Lower lobe of right lung (tissue), 2 donors: Measurements from ENCODE around the gene ABR. TPM values are rescaled to one million over a fixed set of nuclear protein-coding genes. Genes with fewer than 3 reads are reported as not detected.

Source experiments
- ATAC-seq, 2 donors: fragments of 200-7000 bp; cut with Tn5 transposase; one replicate each; pipeline ENCODE4 v1.9.1; 2020 to 2022; ENCODE audit warnings: mild to moderate bottlenecking in 2 of 2, moderate library complexity in 2 of 2
- DNase-seq: peaks from one replicate; pipeline ENCODE4 v3.0.0-alpha.2; 2020
- H3K27ac ChIP-seq: fragments of 200-600 bp; one replicate; pipeline ENCODE4 v1.8.0; 2022
- H3K27me3 ChIP-seq: fragments of 200-600 bp; one replicate; pipeline ENCODE4 v1.8.0; 2022; ENCODE audit warnings: low read depth
- H3K36me3 ChIP-seq: fragments of 200-600 bp; one replicate; pipeline ENCODE4 v1.8.0; 2022; ENCODE audit warnings: mild to moderate bottlenecking
- H3K4me1 ChIP-seq: fragments of 200-600 bp; one replicate; pipeline ENCODE4 v1.8.0; 2022
- H3K4me3 ChIP-seq: fragments of 200-600 bp; one replicate; pipeline ENCODE4 v1.8.0; 2022; ENCODE audit warnings: mild to moderate bottlenecking
- H3K9me3 ChIP-seq: fragments of 200-600 bp; one replicate; pipeline ENCODE4 v1.8.0; 2022
- intact Hi-C: fragments of 100-400 bp; cut with DNase I; formaldehyde crosslinking; loops from one replicate; pipeline ENCODE4 v1.11.0; 2022
- total RNA-seq: library from RNA; stranded (reverse); fragmentation: NEBNext Ultra II Directional; extraction: Animal tissue kit (Norgen Biotek cat#: 25700); gene quantifications from one replicate; pipeline ENCODE4 v1.2.1, GENCODE V29; 2021
- TF ChIP-seq, protein P1 (sequence below): fragments of 200-600 bp; IDR thresholded peaks from one replicate; pipeline ENCODE4 v1.8.0; 2022; ENCODE audit warnings: antibody characterized with exemption, mild to moderate bottlenecking
- donor health status: DM: no; HTN: yes; CAD: no; lungs with severe emphysema.

Gene ABR
- total RNA-seq, 1 donor from 2014 or later: 212 TPM

DNA sequence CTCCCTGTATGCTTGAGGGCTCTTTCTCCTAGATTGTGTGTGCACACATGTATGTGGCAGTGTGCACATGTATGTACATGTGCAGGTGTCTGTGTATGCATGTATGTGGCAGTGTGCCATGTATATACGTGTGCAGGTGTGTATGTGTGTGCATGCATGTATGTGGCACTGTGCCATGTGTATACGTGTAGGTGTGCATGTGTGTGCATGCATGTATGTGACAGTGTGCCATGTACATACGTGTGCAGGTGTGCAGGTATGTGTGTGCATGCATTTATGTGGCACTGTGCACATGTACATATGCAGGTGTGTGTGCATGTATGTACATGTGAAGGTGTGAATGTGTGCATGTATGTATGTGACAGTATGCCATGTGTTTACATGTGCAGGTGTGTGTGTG, 46.5 kb upstream of the ABR start:
- TF ChIP-seq, protein P1, sequence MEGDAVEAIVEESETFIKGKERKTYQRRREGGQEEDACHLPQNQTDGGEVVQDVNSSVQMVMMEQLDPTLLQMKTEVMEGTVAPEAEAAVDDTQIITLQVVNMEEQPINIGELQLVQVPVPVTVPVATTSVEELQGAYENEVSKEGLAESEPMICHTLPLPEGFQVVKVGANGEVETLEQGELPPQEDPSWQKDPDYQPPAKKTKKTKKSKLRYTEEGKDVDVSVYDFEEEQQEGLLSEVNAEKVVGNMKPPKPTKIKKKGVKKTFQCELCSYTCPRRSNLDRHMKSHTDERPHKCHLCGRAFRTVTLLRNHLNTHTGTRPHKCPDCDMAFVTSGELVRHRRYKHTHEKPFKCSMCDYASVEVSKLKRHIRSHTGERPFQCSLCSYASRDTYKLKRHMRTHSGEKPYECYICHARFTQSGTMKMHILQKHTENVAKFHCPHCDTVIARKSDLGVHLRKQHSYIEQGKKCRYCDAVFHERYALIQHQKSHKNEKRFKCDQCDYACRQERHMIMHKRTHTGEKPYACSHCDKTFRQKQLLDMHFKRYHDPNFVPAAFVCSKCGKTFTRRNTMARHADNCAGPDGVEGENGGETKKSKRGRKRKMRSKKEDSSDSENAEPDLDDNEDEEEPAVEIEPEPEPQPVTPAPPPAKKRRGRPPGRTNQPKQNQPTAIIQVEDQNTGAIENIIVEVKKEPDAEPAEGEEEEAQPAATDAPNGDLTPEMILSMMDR: no peak
- Histone ChIP-seq H3K36me3 (no peaks in the 10 kb centered on the region), H3K4me1 (peaks cover 20% of the 10 kb centered on the region), H3K27ac (no peak overlapping the region), H3K4me3 (no peak overlapping the region), H3K9me3 (no peaks in the 10 kb centered on the region), H3K27me3 (peaks cover 34% of the 10 kb centered on the region)
- intact Hi-C loops: no loop called here
- ATAC-seq (no peak), DNase-seq (no peak)

DNA sequence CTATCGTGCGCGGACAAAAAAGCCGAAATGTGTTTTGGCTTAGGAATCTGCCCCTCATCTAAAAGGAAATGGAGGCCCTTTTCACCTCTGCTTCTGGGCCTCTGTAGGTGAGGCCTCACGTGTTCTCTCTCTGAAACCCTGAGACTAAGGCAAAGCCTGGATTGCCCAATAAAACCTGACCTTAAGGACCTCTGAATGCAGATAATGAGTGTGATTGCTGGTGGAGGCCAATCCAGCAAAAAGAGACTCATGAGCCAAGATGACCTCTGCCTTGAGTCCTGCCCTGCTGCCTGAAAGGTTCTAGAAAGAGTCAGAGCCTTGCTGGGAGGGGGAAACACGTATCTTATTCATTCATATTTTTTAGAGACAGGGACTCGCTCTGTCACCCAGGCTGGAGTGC, 44.5 kb upstream of the ABR start:
- Histone ChIP-seq H3K36me3 (no peaks in the 10 kb centered on the region), H3K4me3 (no peak overlapping the region), H3K27me3 (peaks cover 18% of the 10 kb centered on the region), H3K27ac (no peak overlapping the region), H3K4me1 (peaks cover 11% of the 10 kb centered on the region), H3K9me3 (no peaks in the 10 kb centered on the region)
- DNase-seq: no peak
- TF ChIP-seq, protein P1: no peak
- no peak for ATAC-seq
- intact Hi-C loops: no loop called here

DNA sequence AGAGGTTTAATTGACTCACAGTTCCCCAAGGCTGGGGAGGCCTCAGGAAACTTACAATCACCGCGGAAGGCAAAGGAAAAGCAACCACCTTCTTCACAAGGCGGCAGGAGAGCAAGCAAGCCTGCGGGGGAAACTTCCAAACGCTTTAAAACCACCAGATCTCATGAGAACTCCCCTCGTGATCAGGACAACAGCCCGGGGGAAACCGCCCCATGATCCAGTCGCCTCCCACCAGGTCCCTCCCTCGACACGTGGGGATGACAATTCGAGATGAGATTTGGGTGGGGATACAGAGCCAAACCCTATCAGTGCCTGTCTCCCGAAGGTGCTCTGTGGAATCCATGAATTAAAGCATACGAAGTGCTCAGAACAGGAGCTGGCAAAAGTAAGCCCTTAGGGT, 43.9 kb upstream of the ABR start:
- DNase-seq (peak; percentile 14), ATAC-seq (no peak)
- H3K36me3 ChIP-seq: no peaks in the 10 kb centered on the region
- intact Hi-C loops: no loop called here
- TF ChIP-seq, protein P1: no peak
- H3K4me1 ChIP-seq: peaks cover 8% of the 10 kb centered on the region
- H3K27ac ChIP-seq: no peak overlapping the region
- H3K9me3 ChIP-seq: no peaks in the 10 kb centered on the region
- no peak overlapping the region for H3K4me3 ChIP-seq
- H3K27me3 ChIP-seq: peaks cover 13% of the 10 kb centered on the region

DNA sequence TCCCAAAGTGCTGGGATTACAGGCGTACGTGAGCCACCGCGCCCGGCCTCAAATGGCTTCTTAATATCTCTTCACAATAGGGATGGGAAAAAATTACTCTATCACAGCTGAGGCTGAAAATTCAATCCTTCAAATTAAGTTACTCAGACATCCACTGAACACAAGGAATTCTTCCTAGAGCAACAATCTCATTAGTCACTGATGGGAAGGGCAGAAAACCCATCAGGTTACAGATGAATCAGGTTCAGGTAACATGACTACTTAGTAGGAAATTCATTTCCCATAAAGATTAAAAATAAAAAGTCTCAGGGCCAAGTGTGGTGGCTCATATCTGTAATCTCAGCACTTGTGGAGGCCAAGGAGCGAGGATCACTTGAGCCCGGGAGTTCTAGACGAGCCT, 42.5 kb upstream of the ABR start:
- no peak overlapping the region for H3K4me3 ChIP-seq
- intact Hi-C loops: no loop called here
- DNase-seq (peak; percentile 2), ATAC-seq (no peak)
- TF ChIP-seq, protein P1: no peak
- no peaks in the 10 kb centered on the region for H3K36me3 ChIP-seq
- peaks cover 5% of the 10 kb centered on the region for H3K27me3 ChIP-seq
- no peaks in the 10 kb centered on the region for H3K4me1 ChIP-seq
- H3K9me3 ChIP-seq: no peaks in the 10 kb centered on the region
- no peak overlapping the region for H3K27ac ChIP-seq

DNA sequence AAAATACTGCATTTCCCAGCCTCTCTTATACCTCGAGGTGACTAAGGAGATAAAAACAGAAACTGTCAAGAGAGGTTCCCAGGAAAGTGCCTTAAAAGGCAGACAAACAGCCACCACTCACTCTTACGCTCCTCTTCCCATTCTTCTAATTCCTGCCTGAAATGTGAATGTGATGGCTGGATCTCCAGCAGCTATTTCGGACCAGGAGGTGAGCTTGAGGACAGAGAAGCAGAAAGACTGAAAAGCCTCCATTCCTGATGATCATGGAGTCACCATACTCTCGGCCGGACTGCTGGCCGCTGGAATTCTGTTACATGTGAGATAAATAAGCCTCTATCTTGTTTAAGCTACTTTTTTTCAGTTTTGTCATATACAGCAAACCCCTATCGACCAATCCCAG, 41.4 kb upstream of the ABR start:
- no peaks in the 10 kb centered on the region for H3K4me1 ChIP-seq
- no peaks in the 10 kb centered on the region for H3K27me3 ChIP-seq
- H3K36me3 ChIP-seq: no peaks in the 10 kb centered on the region
- ATAC-seq (no peak), DNase-seq (no peak)
- H3K4me3 ChIP-seq: no peak overlapping the region
- intact Hi-C loops: no loop called here
- H3K27ac ChIP-seq: no peak overlapping the region
- no peaks in the 10 kb centered on the region for H3K9me3 ChIP-seq
- TF ChIP-seq, protein P1: no peak

DNA sequence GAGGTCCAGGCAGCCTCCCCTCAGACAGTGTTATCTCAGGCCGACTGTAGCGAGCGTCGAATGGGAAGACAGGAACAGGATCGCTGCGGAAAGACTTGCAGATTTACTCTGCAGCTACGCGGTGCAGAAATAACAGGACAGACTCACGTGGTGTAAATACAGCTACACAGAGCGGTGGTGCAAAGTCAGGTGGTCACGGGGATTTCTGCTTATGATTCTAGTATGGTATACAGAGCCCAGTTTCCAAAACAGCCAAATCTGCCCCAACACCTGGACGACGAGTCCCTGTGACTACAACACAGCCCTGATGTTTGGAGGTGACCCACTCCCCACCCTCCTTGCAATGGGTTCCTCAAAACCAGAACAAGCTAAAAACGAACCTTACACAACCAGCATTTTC, 40.6 kb upstream of the ABR start:
- no peaks in the 10 kb centered on the region for H3K4me1 ChIP-seq
- ATAC-seq: no peak
- H3K36me3 ChIP-seq: no peaks in the 10 kb centered on the region
- H3K4me3 ChIP-seq: no peak overlapping the region
- intact Hi-C loops: no loop called here
- H3K27ac ChIP-seq: no peak overlapping the region
- H3K27me3 ChIP-seq: no peaks in the 10 kb centered on the region
- TF ChIP-seq, protein P1: no peak
- no peak for DNase-seq
- H3K9me3 ChIP-seq: no peaks in the 10 kb centered on the region
